Vagina (tissue), 2 donors: ENCODE measurements around the gene ZNF304. TPM values are rescaled to one million over a fixed set of nuclear protein-coding genes. Genes with fewer than 3 reads are reported as not detected.

Experiments
- DNase-seq, 2 donors: peaks; one replicate each; pipeline ENCODE4 v3.0.0-alpha.2; 2017; ENCODE audit errors: extremely low spot score in 2 of 2
- H3K27ac ChIP-seq: fragments of 200-600 bp; sonication (generic); one replicate; pipeline ENCODE4 v1.5.1; 2019
- H3K27me3 ChIP-seq: fragments of 200-600 bp; sonication (generic); one replicate; pipeline ENCODE4 v1.5.1; 2019
- H3K36me3 ChIP-seq, 2 donors: fragments of 200-600 bp; sonication (generic); one replicate each; pipeline ENCODE4 v1.5.1; 2017 to 2019
- H3K4me1 ChIP-seq: fragments of 200-600 bp; sonication (generic); one replicate; pipeline ENCODE4 v1.5.1; 2019
- H3K4me3 ChIP-seq, 2 donors: fragments of 200-600 bp; sonication (generic); 1 replicate in 1 of 2; 2 replicates in 1 of 2; pipeline ENCODE4 v1.5.1; 2016 to 2019
- H3K9me3 ChIP-seq: fragments of 200-600 bp; sonication (generic); one replicate; pipeline ENCODE4 v1.5.1; 2019
- CTCF ChIP-seq, 3 experiments: fragments of 450-650 bp in 2 of 3; fragments of 200-600 bp in 1 of 3; sonication (generic) in 1 of 3; IDR thresholded peaks; one replicate each; pipeline ENCODE4 v1.5.1; 2017 to 2019; ENCODE audit warnings: antibody characterized with exemption in 3 of 3, mild to moderate bottlenecking in 2 of 3, moderate library complexity in 2 of 3
- POLR2A ChIP-seq, 2 donors: fragments of 450-650 bp; IDR thresholded peaks; one replicate each; pipeline ENCODE4 v1.6.1; 2017; ENCODE audit warnings: antibody characterized with exemption in 2 of 2, mild to moderate bottlenecking in 2 of 2, moderate library complexity in 2 of 2
- POLR2AphosphoS5 ChIP-seq, 2 donors: sonication (generic); formaldehyde crosslinking; IDR thresholded peaks; one replicate each; pipeline ENCODE4 v1.9.0; 2017; ENCODE audit warnings: antibody characterized with exemption in 2 of 2, mild to moderate bottlenecking in 2 of 2, low read depth in 1 of 2; ENCODE audit not compliant: insufficient read depth in 1 of 2
- intact Hi-C: fragments of 100-400 bp; cut with DNase I; formaldehyde crosslinking; loops from one replicate; pipeline ENCODE4 v1.15.1; 2023
- total RNA-seq: library from RNA; depleted of rRNA; stranded (reverse); fragments of >200 nt; gene quantifications from one replicate; pipeline ENCODE4 v1.2.3, GENCODE V29; 2016

The ZNF304 gene
- total RNA-seq, 1 donor from 2014 or later, result 5.9 TPM

- Histone ChIP-seq H3K27me3 (no peaks in the 10 kb centered on the region), H3K36me3 (peaks cover 6 to 80% of the 10 kb centered on the region in 2 donors), H3K4me1 (no peaks in the 10 kb centered on the region), H3K27ac (no peak overlapping the region), H3K4me3 (no peak overlapping the region), H3K9me3 (peaks cover 26% of the 10 kb centered on the region)
- no peak for DNase-seq
- intact Hi-C loops, result no loop called here
- TF ChIP-seq POLR2AphosphoS5 (IDR thresholded peaks at IDR 0.05; ENCODE audit: insufficient read depth in 1 of 2, low read depth in 1 of 2) (no peak), CTCF (IDR thresholded peaks at IDR 0.05) (no peak), POLR2A (IDR thresholded peaks at IDR 0.05) (no peak)
Measured at GRCh38 chr19:57398868-57399267, 47.8 kb downstream of the ZNF304 start.

DNA sequence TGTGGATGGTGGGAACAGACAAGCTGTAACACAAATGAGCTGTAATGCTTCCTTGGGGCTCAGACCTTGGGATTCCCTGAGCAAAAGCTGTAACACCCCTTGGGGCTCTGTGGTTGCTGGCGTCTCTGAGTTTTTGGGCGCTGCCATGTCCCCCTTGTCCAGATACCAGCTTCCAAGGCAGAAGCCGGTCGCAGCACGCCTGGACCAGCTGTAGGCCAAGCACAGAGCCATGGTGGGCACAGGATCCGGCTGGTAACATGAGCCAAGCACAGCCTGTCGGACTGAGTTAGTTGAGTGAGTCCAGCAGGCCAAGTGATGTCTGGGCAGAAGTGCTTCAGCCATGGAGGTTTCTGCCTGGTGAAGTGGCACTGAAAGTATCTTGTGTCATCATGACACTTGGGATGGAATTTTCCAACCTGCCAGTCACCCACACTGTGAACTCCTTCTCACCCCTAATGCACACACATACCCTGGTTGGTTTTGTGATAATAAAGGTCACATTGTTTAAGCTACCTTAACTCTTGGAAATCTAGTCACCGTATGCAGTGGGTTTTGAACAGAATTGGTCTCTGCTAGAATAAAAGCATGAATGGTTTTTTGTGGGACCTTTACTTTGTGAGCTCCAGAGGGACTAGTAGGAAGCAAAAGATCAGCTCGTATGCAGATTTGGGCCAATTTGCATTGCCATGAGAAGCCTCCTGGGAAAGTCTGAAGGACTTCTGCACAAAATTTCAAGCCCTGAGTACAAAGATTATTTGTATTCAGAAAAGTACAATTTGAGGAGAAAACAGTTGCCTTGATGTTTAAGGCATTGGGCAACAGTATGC is 52.9 kb downstream of the ZNF304 start:
- H3K4me1 ChIP-seq, result no peaks in the 10 kb centered on the region
- TF ChIP-seq POLR2AphosphoS5 (IDR thresholded peaks at IDR 0.05; ENCODE audit: insufficient read depth in 1 of 2, low read depth in 1 of 2) (no peak), CTCF (IDR thresholded peaks at IDR 0.05) (no peak), POLR2A (IDR thresholded peaks at IDR 0.05) (no peak)
- intact Hi-C loops, result no loop called here

DNA sequence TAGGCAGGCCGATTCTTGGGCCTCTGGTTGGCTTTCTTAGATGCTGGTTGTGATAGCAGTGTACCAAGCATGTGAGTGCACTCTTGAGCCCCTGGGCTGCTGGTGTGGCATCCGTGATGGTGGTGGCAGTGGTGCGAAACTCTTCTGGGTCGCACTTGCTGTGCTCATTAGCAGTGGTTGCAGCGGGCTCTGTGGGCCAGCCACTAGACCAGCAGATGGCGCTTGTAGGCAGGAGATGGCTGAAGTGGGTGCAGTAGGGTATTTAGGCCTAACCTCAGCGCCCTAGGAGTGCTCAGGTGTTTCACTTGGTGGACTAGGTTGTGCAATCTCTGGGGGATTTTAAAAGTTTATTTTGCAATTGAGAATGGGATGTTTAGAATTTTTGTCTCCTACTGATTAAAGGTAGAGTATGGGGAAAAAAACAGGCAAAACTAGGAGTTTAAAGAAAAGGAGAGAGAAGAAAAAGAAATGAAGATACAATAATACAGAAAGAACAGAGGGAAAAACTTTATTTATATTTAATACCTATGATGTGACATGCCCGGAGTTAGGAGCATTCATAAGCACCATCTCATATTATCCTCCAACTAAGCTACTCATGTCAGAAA is 55.5 kb downstream of the ZNF304 start:
- Histone ChIP-seq H3K36me3 (peaks cover 0 to 6% of the 10 kb centered on the region in 2 donors), H3K4me3 (no peak overlapping the region), H3K27me3 (no peaks in the 10 kb centered on the region), H3K9me3 (no peaks in the 10 kb centered on the region), H3K27ac (no peak overlapping the region), H3K4me1 (peaks cover 7% of the 10 kb centered on the region)
- TF ChIP-seq POLR2AphosphoS5 (IDR thresholded peaks at IDR 0.05; ENCODE audit: insufficient read depth in 1 of 2, low read depth in 1 of 2) (no peak), CTCF (IDR thresholded peaks at IDR 0.05) (peak in 1 of 3 experiments; percentile 10), POLR2A (IDR thresholded peaks at IDR 0.05) (no peak)
- DNase-seq, result no peak
- intact Hi-C loops, result no loop called here

More for the DNA sequence above, 52.9 kb downstream of the ZNF304 start:
- Histone ChIP-seq H3K27me3 (no peaks in the 10 kb centered on the region), H3K36me3 (peaks cover 0 to 31% of the 10 kb centered on the region in 2 donors), H3K9me3 (peaks cover 11% of the 10 kb centered on the region), H3K27ac (no peak overlapping the region), H3K4me3 (no peak overlapping the region)
- DNase-seq, result no peak

Other genes starting within 250 kb of the ZNF304 start
- not detected for gene USP29, start 231.3 kb upstream of the ZNF304 start, total RNA-seq
- not detected for gene ZIM3, start 206.1 kb upstream of the ZNF304 start, total RNA-seq
- gene DUXA, start 183.8 kb upstream of the ZNF304 start, total RNA-seq, result not detected
- gene ZNF264, start 159.8 kb upstream of the ZNF304 start, total RNA-seq, result 25.0 TPM
- 0.74 TPM for gene AURKC, start 120.2 kb upstream of the ZNF304 start, total RNA-seq
- gene ZNF805, start 110.6 kb upstream of the ZNF304 start, total RNA-seq, result 18.2 TPM
- 76.1 TPM for gene ZNF460, start 70.8 kb upstream of the ZNF304 start, total RNA-seq
- 6.9 TPM for gene ZNF543, start 30.8 kb upstream of the ZNF304 start, total RNA-seq
- 8.6 TPM for gene TRAPPC2B, start 12.3 kb downstream of the ZNF304 start, total RNA-seq
- 3.2 TPM for gene ZNF547, start 12.3 kb downstream of the ZNF304 start, total RNA-seq
- 17.2 TPM for gene ZNF548, start 38.6 kb downstream of the ZNF304 start, total RNA-seq
- gene ZNF17, start 59.9 kb downstream of the ZNF304 start, total RNA-seq, result 18.4 TPM
- gene ZNF749, start 84.1 kb downstream of the ZNF304 start, total RNA-seq, result 5.2 TPM
- gene VN1R1, start 105.9 kb downstream of the ZNF304 start, total RNA-seq, result 0.49 TPM
- 6.9 TPM for gene ZNF772, start 126.3 kb downstream of the ZNF304 start, total RNA-seq
- 16.0 TPM for gene ZNF419, start 136.5 kb downstream of the ZNF304 start, total RNA-seq
- gene ZNF773, start 148.7 kb downstream of the ZNF304 start, total RNA-seq, result 13.8 TPM
- gene ZNF549, start 176.1 kb downstream of the ZNF304 start, total RNA-seq, result 4.9 TPM
- 8.1 TPM for gene ZNF550, start 208.6 kb downstream of the ZNF304 start, total RNA-seq
- 3.9 TPM for gene ZNF416, start 227.6 kb downstream of the ZNF304 start, total RNA-seq
- 4.4 TPM for gene ZIK1, start 232.9 kb downstream of the ZNF304 start, total RNA-seq
- gene ZNF530, start 248.6 kb downstream of the ZNF304 start, total RNA-seq, result 0.74 TPM